GM08714 (cell line): ENCODE results near the gene APRT.
A peak's percentile ranks its signal among the peaks of the same experiment; 100 is the strongest.

ENCODE experiments used
- H3K4me3 ChIP-seq: fragments of 200-500 bp; sonication (Bioruptor generic); 2 replicates; pipeline ENCODE4 v1.5.1; 2014; ENCODE audit warnings: mild to moderate bottlenecking, low read length, inconsistent platforms
- ZNF274 ChIP-seq: IDR thresholded peaks from 2 replicates; pipeline ENCODE4 v1.6.1; 2012; ENCODE audit warnings: mild to moderate bottlenecking, low read depth, low read length

The APRT gene

GRCh38 chr16:88810912-88811768 is 588 bp downstream of the APRT start:
- no peak for TF ChIP-seq ZNF274

DNA sequence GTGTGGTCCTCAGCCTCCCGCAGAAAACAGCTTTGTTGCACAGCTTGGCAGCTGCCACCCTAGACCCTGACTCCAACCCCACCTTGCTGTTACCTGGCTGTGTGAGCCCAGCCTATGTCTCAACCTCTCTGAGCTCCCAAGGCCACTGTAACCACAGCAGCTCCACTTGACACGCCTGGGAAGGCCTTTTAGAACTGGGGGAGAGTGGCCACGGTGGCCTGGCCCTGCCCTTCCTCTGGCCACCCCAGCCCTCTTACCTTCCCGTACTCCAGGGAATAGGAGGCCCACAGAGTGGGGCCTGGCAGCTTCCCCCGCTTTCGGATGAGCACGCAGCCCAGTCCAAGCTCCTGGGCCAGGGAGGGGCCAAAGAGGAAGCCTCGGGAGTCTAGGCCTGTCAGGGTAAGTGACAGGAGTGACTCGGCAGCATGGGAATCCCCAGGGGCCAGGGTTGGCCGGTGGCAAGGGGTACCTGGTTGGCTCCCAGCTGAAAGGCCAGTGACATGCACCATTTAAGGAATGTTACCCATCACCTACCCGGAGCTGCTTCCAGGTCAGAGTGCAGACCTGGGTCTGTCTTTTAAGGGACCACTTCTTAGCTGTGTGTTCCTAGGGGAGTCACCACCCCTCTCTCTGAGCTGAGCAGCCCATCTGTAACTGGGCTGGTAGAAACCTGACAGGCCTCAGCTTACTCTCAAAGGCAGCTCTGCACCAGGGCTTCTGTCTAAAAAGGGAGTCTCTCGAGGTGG is 1.4 kb downstream of the APRT start:
- no peak for TF ChIP-seq ZNF274
- H3K4me3 ChIP-seq, result peak overlapping the region; percentile 85

More at GRCh38 chr16:88810912-88811768, 588 bp downstream of the APRT start:
- peak overlapping the region; percentile 85 for H3K4me3 ChIP-seq

- TF ChIP-seq ZNF274, result no peak
- no peak overlapping the region; the same call in 1 of the 2 replicates for H3K4me3 ChIP-seq
These were observed 2.0 kb downstream of the APRT start for GRCh38 chr16:88809676-88810165.

DNA sequence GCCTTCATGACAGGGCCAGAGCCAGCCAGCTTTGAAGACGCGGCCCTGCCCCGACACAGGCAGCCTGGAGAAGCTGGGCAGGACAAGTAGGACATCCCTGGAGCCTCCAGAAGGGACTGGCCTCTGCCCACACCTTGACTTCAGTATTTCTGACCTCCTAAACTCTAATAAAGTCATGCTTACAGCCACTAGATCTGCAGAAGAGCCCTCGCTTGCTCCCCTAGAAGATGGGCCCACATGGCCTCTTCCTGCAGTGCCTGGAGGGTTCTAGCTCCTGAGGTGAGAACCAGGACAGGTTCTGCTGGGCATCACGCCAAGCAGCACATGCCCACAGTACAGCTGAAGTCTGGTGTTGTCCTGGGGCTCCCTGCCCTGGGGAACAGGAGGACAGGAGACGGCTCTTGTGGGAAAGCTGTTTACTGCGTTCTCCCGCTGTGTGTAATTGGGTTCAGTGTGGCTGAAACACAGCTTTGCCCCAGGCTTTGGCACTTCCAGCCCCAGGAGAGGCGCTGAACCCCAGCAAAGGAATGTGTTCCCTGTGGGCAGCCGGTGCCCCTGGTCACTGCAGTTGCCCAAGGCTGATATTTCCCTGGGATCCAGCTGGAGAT is 2.6 kb downstream of the APRT start:
- no peak for TF ChIP-seq ZNF274
- no peak overlapping the region for H3K4me3 ChIP-seq

DNA sequence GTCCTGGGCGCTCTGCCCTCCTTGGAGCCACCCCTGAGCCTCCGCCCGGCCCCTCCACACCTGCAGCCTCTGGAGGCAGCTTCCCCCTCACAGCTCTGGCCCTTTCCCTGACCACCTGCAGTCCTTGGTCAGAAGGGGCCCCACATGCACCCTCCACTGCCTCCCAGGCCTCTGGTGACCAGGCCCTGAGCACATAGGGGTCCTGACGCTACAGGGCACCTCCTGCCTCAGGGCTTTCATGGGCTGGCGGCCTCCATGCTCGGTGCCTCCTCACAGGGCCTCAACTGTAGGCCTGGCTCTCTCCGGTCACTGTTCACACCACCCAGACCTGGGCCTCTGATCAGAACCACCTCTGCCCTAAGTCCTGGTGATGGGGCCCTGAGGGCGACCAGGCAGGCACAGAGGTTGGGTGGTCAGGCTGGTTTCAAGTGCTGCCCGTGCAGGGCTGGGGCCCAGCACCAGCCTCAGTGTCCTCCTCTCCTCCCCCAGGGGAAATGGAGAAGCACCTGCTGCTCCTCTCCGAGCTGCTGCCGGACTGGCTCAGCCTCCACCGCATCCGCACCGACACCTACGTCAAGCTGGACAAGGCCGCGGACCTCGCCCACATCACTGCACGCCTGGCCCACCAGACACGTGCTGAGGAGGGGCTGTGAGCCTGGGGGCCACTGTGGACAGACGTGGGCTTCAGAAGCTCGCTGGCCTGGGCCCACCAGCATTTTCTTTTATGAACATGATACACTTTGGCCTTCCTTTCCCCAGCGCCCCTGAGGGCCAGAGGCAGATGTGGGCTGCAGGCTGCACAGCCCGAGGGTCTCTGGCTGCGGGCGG is 3.9 kb downstream of the APRT start:
- no peak overlapping the region for H3K4me3 ChIP-seq
- TF ChIP-seq ZNF274, result no peak

DNA sequence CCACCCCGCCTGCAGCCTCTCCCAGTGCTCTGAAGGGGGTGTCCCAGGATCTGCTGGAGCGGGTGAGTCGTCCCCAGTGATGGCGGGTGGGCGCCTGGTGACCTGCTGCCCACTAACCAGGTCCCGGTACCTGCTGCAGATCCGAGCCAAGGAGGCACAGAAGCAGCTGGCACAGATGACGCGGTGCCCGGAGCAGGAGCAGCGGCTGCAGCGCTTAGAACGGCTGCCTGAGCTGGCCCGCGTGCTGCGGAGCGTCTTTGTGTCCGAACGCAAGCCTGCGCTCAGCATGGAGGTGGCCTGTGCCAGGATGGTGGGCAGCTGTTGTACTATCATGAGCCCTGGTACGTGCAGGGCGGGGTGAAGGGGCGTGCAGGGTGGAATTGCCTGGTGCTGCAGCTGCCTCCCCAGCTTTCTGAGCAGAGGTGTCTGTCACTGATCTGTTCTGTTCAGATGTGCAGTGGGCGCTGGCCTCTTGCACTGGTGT is 4.5 kb downstream of the APRT start:
- TF ChIP-seq ZNF274, result no peak
- H3K4me3 ChIP-seq, result no peak overlapping the region

- no peak for TF ChIP-seq ZNF274
- no peak overlapping the region for H3K4me3 ChIP-seq
These were observed 5.1 kb downstream of the APRT start for GRCh38 chr16:88806491-88807111.

GRCh38 chr16:88805887-88806393 is 5.8 kb downstream of the APRT start:
- no peak for TF ChIP-seq ZNF274
- H3K4me3 ChIP-seq, result no peak overlapping the region

- TF ChIP-seq ZNF274, result no peak
- peak overlapping the region; percentile 66; the same call in 1 of the 2 replicates for H3K4me3 ChIP-seq
These were observed 6.4 kb downstream of the APRT start for GRCh38 chr16:88805340-88805715.

DNA sequence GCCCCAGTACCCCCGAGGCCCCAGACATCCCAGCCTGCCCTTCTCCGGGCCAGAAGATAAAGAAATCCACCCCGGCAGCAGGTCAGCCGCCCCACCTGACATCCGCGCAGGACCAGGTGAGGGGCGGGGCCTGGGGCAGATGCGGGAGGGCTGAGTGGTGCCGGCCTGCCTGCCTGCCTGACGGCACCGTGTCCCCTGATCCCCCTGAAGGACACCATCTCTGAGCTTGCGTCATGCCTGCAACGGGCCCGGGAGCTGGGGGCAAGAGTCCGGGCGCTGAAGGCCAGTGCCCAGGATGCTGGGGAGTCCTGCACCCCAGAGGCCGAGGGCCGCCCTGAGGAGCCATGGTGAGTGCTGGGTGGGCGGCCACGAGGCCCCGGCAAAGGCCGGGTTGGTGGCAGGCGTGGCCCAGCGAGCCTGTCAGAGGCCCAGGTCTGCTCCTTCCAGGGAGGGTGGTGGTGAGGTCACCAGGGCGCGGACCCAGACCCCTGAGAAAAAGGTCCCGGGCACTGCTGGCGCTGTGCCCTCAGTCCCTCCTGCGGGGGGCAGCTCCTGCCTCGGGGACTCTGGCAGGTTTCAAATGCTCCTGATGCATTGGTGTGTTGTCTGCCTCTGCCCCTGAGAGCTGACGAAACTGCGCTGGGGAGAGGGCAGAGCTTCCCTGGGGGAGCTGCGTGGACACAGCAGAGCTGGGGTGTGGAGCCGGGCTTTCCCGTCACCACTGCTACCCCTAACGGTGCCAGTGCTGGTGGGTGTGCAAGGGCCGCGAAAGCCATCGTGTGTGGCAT is 7.0 kb downstream of the APRT start:
- peak overlapping the region; percentile 66 for H3K4me3 ChIP-seq
- no peak for TF ChIP-seq ZNF274

DNA sequence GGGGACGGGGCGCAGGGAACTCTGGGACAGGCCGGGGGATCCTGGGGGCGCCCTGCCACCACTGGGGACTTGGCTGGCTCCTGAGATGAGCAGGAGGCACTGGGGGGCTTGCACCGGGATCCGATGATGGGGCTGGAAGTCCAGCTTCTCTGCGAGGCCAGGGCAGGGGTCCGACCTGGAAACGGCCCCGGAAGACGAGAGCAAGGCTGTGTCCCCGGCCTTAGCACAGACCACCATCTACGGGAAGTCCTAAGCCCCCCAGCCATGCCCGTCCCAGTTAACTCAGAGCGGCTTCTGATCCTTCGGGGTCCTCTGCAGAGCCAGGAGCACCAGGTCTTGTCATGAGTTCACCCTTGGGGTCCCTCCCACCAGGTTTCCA is 7.6 kb downstream of the APRT start:
- TF ChIP-seq ZNF274, result no peak
- peak overlapping the region; percentile 66 for H3K4me3 ChIP-seq

- no peak for TF ChIP-seq ZNF274
- H3K4me3 ChIP-seq, result peak within 1 kb of the TSS; percentile 66
These were observed 8.3 kb downstream of the APRT start, which contains the start of gene CDT1 for GRCh38 chr16:88803264-88803987. CDT1 (plus strand) TSS chr16:88803789; CDS start chr16:88803832, 43 bp downstream.
